ENCODE results near the gene LONP2.

DNA sequence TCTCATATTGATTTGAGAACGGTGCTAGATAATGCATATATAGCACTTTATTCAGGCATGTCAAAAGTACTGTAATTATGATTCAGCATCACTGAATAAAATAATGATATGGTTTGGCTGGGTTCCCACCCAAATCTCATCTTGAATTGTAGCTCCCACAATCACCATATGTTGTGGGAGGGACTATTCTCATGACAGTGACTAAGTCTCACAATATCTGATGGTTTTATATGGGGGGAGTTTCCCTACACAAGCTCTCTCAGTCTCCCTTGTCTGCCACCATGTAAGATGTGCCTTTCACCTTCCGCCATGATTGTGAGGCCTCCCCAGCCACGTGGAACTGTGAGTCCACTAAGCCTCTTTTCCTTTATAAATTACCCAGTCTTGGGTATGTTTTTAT, 25.6 kb upstream of the LONP2 start:
- TF ChIP-seq, protein P1, sequence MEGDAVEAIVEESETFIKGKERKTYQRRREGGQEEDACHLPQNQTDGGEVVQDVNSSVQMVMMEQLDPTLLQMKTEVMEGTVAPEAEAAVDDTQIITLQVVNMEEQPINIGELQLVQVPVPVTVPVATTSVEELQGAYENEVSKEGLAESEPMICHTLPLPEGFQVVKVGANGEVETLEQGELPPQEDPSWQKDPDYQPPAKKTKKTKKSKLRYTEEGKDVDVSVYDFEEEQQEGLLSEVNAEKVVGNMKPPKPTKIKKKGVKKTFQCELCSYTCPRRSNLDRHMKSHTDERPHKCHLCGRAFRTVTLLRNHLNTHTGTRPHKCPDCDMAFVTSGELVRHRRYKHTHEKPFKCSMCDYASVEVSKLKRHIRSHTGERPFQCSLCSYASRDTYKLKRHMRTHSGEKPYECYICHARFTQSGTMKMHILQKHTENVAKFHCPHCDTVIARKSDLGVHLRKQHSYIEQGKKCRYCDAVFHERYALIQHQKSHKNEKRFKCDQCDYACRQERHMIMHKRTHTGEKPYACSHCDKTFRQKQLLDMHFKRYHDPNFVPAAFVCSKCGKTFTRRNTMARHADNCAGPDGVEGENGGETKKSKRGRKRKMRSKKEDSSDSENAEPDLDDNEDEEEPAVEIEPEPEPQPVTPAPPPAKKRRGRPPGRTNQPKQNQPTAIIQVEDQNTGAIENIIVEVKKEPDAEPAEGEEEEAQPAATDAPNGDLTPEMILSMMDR (IDR thresholded peaks at IDR 0.05; ENCODE audit: low read length): no peak
- TF ChIP-seq EZH2 (optimal IDR thresholded peaks at IDR 0.05; ENCODE audit: low read depth, low read length) (no peak), EZH2phosphoT487 (IDR thresholded peaks at IDR 0.05; ENCODE audit: low read length) (no peak)
